AG04450 (cell line): ENCODE data around the gene IKZF1. TPM values are rescaled to one million over a fixed set of nuclear protein-coding genes. Genes with fewer than 3 reads are reported as not detected.

Experiments
- CTCF ChIA-PET: fragments of 300-600, 350-600 bp; formaldehyde crosslinking; extraction: SDS; loops from one replicate; lab custom pipeline; 2022; ENCODE audit warnings: antibody characterized with exemption, inconsistent platforms; lab: Charles Lee
- POLR2A ChIA-PET: fragments of 350-600 bp; formaldehyde crosslinking; extraction: SDS; loops from one replicate; lab custom pipeline; 2021; ENCODE audit warnings: antibody characterized with exemption, inconsistent platforms; lab: Yijun Ruan, JAX
- DNase-seq: peaks from one replicate; pipeline ENCODE4 v3.0.0-alpha.2; 2011; ENCODE audit warnings: low read depth, low spot score
- H3K27ac ChIP-seq: one replicate; pipeline ENCODE4 v1.5.1; 2012; ENCODE audit warnings: low read depth, low read length, control low read depth
- H3K27me3 ChIP-seq: one replicate; pipeline ENCODE4 v1.6.0; 2012; ENCODE audit warnings: low read length; ENCODE audit not compliant: control insufficient read depth, insufficient read depth
- H3K4me3 ChIP-seq: 2 replicates; pipeline ENCODE4 v1.5.1; 2011; ENCODE audit warnings: mild to moderate bottlenecking, low read depth, low read length, control low read depth
- H3K9me3 ChIP-seq: 2 replicates; pipeline ENCODE4 v1.5.1; 2012; ENCODE audit warnings: low read length; ENCODE audit not compliant: control insufficient read depth, insufficient read depth
- polyA plus RNA-seq: library from polyadenylated mRNA; depleted of rRNA; stranded (reverse); fragments of >200 nt; gene quantifications from 2 replicates; pipeline ENCODE4 v1.2.3, GENCODE V29; 2011
- TF ChIP-seq, protein P1 (sequence below): IDR thresholded peaks from 2 replicates; pipeline ENCODE4 v1.5.1; 2011; ENCODE audit warnings: low read depth, low read length, control low read depth, inconsistent platforms

The IKZF1 gene
- polyA plus RNA-seq, 1 experiment = not detected

DNA sequence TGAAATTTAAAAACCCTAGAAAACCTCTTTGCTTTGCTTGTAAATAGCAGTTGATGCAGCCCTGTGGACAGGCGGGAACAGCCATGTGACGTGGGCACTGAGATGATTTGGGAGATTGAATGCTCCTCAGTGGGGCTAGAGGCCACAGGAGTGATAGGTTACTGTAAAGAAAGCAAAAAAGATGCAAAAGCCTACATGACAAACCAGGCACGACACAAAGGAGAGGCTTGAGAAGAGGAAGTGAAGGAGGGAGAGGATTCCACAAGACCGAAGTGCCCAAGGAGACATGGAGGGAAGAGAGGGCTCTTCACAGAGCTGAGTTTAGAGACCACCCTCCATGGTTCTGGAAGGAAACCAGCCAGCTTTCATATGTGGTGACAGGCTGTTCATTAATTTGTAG lies 25.7 kb downstream of the IKZF1 start:
- POLR2A ChIA-PET = no interaction called here
- H3K9me3 ChIP-seq = no peaks in the 10 kb centered on the region; the same call in 1 of the 2 replicates
- no peak overlapping the region for H3K4me3 ChIP-seq
- H3K27me3 ChIP-seq = no peaks in the 10 kb centered on the region
- CTCF ChIA-PET = no interaction called here
- TF ChIP-seq, protein P1, sequence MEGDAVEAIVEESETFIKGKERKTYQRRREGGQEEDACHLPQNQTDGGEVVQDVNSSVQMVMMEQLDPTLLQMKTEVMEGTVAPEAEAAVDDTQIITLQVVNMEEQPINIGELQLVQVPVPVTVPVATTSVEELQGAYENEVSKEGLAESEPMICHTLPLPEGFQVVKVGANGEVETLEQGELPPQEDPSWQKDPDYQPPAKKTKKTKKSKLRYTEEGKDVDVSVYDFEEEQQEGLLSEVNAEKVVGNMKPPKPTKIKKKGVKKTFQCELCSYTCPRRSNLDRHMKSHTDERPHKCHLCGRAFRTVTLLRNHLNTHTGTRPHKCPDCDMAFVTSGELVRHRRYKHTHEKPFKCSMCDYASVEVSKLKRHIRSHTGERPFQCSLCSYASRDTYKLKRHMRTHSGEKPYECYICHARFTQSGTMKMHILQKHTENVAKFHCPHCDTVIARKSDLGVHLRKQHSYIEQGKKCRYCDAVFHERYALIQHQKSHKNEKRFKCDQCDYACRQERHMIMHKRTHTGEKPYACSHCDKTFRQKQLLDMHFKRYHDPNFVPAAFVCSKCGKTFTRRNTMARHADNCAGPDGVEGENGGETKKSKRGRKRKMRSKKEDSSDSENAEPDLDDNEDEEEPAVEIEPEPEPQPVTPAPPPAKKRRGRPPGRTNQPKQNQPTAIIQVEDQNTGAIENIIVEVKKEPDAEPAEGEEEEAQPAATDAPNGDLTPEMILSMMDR = no peak
- DNase-seq = no peak
- H3K27ac ChIP-seq = no peak overlapping the region

DNA sequence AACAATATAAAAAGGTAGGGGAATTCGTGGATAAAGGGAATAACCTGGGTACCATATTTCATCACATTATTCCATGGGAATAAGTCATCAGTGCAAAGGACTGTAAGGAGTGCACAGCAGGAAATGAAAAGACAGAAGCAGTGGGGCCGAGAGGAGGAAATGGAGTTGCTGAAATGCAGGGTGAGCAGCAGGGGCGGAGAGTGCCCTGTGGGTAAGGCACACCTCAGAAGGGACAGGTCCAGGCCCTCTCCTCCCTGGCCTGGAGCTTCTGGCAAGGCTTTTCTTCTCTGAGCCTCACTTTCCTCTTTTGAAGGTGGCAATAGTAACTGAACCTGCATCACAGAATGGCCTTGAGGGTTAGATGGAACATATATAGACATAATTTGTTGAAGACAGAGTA lies 26.2 kb downstream of the IKZF1 start:
- no peak overlapping the region for H3K4me3 ChIP-seq
- no peaks in the 10 kb centered on the region for H3K27me3 ChIP-seq
- POLR2A ChIA-PET = no interaction called here
- no peak for DNase-seq
- CTCF ChIA-PET = no interaction called here
- no peaks in the 10 kb centered on the region; the same call in 1 of the 2 replicates for H3K9me3 ChIP-seq
- TF ChIP-seq, protein P1 = no peak
- H3K27ac ChIP-seq = no peak overlapping the region

DNA sequence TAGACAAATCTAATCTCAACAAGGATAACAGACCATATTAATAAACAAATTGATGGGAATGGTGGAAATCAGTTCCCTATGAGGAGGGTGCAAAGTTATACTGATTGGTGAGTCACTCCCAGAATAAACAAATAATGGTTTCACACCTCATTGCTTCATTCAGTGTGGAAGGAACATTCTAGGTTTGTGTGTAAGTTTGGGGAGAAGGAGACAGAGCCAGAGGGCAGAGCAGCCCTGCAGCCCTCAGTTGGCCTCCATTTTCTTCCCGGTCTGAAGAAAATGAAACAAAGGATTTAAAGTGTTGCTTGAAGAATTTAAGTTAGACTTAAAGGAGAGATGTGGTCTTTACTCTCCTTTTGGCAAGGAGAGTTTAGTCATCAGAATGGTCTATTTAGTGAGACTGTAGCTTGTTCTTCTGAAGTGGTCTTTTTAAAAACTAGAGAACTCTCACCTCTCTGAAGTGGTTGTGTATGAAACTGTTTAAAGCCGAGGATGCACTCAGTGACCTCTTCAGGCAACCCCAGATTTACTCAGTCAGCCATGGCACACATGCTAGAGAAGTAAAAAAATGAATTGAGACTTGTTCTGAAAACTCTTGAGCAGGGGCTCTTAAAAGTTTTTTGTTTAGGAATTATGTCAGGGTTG lies 27.2 kb downstream of the IKZF1 start:
- TF ChIP-seq, protein P1 = no peak
- no peak overlapping the region for H3K4me3 ChIP-seq
- H3K27ac ChIP-seq = no peak overlapping the region
- CTCF ChIA-PET = no interaction called here
- no peaks in the 10 kb centered on the region; the same call in 1 of the 2 replicates for H3K9me3 ChIP-seq
- DNase-seq = no peak
- POLR2A ChIA-PET = no interaction called here
- no peaks in the 10 kb centered on the region for H3K27me3 ChIP-seq

DNA sequence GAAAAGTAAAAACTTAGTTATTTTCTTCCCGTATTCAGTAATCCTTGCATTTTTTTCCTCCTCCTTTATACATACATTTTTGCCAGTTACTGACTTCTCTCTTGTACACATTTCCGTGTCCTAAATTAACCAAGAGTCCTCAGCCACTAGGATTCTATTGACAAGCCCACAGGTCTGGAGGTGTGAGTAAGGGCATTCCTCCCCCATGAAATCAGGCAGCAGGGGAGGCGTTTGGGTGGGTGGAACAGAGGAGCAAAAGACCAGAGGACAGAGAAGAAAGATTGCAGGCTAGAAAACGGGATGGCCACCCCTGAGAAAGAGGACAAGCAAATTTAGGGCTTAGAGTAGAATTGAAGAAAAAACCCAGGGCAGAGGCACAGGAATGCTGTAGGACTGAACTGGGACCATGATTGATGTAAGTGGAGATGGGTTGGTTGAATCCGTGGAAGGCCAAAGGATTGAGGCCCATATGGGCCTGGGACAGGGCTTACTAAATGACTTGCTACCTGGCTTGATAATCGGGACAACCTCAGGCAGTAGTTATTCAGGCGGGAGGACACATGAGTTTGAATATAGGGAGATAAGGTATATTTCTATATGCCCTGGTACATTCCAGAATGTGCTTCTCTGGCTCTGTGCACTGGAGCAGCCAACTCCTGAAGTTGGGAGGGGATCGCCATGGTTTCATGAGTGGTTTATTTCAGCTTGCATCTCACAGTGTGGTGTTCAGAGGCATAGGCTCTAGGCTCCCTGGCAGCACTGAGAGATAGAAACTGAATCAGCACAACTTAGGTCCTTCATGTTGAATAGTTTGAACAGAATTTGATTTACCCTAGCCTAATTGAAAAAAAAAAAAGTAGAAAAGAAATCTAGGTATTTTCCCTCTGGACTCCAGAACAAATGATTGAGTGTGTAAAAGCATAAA lies 28.0 kb downstream of the IKZF1 start:
- no peaks in the 10 kb centered on the region for H3K27me3 ChIP-seq

More for the DNA sequence above, 28.0 kb downstream of the IKZF1 start:
- H3K9me3 ChIP-seq = no peaks in the 10 kb centered on the region; the same call in 1 of the 2 replicates
- no peak overlapping the region for H3K27ac ChIP-seq
- ChIA-PET CTCF (no interaction called here), POLR2A (no interaction called here)
- H3K4me3 ChIP-seq = no peak overlapping the region
- TF ChIP-seq, protein P1 = no peak
- no peak for DNase-seq
